Inflammatory macrophage (primary cell): ENCODE results near the gene SMAD3.

Experiments
- DNase-seq, 2 donors: peaks; one replicate each; pipeline ENCODE4 v3.0.0-alpha.2; 2020 to 2022

SMAD3 gene

DNA sequence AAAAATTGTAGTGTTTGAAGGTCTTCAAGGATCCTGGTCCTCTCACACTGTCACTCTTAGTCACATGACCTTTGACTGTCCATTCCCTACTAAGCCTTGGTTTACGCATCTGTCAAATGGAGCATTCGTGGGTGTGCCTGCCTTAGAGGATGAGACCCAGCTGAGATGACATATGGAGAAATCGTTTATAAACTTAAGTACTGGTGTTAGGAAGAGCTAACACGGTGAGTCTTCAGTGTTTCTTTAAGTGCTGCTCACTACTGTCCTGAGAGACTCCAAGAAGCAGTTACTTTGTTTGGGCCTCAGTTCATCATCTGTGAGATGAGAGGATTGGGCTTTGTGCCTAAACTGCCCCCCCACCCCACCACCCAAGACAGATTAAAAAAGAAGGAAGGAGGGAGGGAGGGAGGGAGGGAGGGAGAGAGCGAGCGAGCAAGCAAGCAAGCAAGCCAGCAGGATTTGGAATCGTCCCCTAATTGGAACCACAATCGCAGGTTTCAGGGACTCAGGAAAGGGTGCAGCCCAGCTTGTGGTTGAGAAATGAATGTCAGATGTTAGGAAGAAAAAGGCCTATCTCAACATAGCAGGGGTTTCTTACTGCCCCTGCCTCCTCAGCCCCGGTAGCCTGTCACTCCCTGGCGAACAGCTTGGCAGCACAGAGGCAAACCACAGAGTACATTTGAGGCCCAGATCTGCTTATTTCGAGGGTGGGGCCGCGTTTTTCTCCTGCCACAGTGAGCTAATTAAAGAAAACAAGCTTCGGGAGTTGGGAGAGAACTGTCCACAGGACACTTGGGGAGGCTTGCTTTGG lies 32.7 kb downstream of the SMAD3 start:
- no peak for DNase-seq

DNA sequence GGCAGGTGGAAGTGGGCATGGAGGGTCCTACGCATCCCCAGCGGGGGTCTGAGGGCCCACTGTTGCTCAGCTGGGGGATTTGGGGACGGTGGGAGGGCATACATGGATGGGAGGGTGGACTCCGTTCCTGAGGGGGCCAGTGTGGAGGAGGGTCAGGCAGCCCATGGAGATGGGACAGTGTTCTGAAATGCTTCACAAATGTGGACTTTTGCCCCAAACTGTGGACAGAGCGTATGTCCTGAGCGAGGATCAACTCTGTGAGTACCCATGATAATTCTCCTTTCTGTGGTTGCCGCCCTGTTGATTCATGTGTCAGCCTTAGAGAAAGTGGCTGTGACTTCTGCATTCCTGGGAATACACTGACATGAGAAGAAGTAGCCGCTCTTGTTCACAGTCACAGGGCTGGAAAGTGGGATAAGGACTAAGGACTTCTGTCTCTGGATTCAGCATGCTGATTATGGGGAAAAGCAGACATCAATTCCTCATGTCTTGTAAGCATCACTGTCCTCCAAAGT lies 33.4 kb downstream of the SMAD3 start:
- DNase-seq: peak; percentile 37 to 55

DNA sequence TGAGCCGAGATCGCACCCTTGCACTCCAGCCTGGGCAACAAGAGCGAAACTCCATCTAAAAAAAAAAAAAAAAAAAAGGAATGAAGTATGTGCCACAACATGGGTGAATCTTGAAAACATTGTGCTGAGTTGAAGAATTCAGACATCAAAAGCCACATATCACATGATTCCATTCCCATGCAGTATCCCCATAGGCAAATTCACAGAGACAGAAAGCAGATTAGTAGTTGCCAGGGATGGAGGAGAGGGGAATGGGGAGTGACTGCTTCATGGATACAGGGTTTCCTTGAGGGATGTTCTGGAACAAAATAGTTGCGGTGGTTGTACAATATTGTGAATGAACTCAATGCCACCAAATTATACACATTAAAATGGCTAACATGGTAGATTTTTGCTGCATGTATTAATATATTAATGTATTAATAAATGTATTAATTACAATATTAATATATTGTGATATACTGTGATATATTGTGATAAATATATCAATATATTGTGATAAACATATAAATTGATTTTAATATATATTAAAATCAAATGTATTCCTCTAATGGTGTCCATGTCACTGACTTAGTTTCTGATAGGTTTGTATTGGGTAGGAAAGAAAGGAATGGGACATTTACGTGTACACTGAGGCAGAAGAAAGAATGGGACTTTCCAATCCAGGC lies 34.9 kb downstream of the SMAD3 start:
- DNase-seq: no peak

DNA sequence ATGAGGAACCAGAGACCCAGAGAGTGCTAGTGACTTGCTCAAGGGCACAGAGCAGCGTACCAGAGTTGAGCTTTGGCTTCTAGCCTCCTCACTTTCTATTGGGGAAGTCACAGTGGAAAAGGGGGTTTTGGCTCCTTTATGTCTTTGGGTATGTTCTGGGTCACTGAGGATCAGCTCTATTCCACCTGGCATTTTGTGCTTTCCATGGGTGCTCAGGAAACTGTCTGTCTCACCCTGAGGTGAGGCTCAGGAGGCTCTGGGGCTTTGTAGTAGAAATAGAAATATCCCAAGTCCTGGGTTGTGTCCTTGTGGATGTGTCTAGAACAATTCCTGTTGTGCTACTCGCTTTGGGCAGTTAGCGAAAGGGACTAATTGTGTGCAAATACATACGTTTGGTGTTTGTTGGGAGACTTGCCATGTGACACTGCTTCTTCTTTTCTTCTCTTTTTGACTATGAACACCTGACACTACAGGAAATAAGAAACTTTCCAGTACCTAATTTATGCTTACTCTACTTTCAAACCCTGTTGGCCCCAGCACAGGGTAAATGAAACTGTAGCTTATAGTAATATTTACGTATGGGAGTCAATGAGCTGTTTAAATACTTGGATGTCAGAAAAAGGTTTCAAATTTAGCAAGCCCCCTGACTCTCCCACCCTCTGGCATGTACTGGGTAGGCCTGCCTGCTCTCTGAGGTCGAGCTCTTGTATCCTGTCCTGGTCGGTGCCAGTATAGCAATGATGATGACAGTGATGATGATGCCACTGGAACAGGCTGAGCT lies 35.6 kb downstream of the SMAD3 start:
- DNase-seq: no peak

DNA sequence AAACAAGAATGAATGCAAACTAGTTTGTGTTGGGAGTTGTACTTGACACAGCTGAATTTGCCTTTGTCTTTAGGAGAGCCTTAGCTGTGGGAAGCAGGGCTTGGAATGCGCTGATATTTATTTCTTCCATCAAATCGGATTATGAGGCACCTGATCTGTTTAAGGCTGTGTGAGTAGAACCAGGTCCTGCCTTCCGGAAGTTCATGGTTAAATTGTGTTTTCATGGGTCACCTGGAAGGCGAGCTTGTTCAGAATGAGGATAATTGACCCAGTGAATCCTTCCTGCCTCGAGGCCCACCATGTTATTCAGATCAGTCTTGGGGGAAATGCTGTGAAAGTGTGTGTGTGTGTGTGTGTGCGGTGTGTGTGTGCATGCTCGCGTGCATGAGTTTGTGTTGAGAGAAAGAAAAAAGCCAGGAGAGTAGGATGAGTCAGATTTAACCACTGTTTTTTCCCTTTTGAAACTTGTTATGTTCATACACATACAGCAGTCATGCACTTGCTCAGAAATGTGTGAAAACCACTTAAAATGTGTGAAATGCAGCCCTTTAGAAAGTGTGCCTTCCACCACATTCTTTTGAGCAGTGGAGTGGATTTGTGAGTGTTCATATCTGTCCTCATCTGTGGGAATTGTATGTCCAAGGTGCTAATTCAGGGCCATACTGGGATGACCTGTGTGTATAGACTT lies 36.7 kb downstream of the SMAD3 start:
- no peak for DNase-seq

DNA sequence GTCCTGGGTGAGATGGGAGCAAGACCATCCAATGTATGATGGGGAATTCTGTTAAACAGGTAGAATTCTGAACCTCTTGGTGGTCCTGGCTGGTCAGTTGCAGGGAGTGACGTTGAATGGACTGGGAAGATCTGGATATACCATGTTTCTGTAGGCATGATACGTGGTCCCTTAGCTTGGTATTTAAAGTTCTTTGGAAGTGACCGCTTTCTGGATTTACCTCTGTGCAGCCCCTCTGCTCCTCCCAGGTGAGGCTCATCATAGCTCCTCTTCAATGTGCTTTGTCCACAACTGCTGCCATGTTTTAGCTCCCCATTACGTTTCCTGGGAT lies 37.2 kb downstream of the SMAD3 start:
- no peak for DNase-seq

DNA sequence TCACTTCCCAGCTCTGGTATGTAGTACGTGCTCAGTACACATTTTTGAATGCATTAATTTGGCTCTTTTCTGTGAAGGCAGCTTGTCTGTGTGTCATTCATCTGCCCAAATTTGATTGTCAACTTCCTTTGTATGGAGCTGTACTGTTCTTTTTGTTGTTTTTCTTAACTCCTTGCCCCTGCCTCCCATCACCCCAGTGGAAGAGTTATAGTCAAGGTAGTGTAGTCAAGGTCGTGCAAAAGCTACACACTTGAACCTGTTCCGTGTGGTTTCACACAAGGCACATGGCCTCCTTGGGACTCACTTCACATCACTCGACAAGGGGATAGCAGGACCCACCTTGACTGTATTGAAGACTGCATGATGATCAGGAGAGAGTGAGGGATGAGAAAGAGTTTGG lies 37.6 kb downstream of the SMAD3 start:
- no peak for DNase-seq

DNA sequence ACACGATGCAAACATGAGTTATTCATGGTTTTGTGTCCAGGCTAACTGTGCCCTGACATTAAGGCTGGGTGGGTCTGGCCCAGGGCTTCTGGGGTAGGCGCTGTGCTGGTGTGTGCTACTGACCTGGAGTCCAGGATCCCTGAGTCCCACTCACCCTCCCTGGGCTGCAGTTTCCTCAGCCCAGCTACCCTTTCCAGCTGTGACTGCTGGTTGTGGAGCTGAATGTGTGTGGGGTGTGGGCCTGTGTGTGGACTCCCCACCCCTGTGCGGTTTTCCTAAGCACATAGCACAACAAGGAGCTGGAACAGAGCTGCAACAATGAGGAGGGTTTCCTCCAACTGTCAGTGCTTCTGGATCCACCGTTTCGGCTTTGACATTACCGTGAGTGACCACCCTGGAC lies 38.0 kb downstream of the SMAD3 start:
- DNase-seq: no peak

DNA sequence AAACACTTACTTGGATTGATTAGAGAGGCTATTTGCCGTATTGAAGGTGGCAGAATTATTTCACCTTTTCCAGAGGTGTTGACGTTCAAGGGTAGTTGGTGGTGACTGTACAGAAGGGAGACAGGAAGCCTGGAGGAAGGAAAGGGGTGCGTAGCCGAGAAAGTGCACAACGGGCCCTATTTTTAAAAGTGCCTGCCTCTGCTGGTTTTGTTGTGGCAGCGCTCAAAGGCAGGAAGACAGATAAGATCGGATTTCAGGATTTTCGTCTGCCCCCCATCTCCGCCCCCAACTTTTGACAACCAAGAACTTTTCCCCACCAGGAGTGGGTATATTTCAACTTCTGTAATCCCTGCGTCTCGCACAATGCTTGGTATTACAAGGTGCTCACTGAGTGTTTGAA lies 38.5 kb downstream of the SMAD3 start:
- no peak for DNase-seq

DNA sequence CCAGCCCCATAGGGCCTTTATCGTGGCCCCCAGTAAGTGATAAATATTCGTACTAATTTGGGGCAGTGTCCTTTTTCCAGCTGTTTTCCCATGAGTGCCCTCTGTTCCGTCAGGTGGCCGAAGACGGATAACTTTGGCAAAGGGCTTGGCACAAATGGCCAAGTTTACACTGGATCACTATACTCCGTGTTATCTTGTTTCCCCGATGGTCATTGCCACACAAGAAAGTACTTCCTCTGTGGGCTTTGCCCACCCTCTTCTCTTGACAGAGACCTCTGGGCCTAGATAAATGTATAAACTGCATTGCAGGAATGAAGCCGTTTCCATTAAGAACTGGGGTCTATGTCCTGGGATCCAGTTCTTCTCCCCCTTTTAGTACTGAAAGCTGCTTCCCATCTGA lies 39.1 kb downstream of the SMAD3 start:
- DNase-seq: no peak

DNA sequence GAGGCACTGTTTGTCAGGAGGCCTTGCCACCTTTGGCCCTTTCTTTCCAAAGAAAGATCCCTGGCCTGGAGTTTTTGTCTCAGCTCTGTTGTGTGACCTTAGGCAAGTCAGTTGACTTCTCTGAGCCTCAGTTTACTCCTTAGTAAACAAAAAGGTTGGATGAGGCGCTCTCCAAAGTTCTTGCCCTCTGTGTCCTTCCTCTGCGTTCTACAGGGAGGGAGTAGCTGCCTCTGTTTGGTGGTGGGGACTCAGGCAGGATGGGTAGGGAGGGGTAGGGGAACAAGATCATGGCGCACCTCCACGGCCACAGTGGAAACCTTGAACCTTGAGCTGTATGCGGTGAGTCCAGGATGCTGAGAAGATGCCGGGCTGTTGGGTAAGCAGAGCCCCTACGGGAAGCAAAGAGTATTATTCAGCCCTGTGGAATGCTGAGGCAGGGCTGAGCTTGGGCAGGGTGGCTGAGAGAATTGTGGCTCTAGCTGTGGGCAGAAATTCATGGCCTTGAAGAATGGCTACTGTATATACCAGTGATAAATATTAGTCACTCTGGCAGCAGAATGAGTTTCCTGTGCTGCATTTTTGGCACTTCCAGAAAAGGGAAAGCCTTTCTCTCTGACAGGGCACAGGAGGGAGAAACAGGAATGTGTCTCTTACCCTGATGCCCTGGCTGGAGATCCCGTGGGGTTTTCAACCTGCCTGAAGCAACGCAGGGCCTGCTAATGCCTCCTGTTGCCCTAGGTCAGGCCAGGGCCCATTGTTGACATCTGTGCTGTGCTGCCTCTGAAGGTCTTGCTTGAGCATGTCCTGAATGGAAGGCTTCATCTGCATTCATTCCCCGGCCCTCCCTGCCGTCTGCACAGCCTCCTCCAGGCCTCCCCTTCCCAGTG lies 39.9 kb downstream of the SMAD3 start:
- DNase-seq: no peak

DNA sequence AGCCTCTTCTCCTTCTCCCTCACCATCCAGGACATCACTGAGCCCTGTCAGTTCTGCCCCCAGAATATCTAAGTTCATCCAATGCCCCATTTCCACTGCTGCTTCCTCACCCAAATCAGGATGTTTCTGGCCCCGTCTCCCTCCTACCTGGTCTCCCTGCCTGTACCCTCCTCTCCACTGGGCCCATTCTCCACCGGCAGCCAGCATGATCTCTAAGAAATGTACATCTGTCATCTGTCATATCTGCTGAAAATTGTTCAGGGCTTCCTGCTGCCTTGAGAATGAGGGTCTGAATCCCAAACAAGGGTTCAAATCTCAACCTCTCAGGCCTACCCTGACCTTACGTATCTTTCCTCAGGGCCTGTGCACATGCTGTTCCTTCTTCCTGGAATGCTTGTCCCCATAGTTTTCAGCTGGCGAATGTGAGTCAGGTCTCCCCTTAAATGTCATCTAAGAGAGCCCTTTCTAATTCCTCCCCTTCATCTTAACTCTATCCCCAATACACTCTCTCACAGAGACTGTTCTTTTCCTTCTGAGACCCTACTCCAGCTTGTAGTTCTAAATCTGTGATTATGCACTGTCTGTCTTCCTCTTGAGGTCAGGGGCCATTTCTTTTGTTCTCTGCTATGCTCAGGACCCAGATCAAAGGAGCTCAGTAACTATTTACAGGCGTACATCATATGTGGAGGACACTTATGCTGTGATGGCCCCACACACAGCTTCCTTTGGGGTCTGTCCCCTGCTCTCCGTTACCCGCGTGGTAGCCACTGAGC lies 40.8 kb downstream of the SMAD3 start:
- DNase-seq: no peak

DNA sequence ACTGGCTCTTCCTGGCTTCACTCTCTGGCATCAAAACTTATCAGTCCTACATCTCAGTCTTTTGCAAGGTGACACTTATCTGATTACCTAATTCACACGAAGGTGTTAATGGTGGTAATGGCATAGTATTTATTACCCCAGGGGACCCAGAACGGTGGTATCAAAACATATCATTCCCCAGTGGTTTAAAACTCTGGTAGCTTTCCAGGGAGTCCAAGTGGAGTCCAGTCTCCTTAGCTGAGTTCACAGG lies 41.3 kb downstream of the SMAD3 start:
- DNase-seq: no peak

DNA sequence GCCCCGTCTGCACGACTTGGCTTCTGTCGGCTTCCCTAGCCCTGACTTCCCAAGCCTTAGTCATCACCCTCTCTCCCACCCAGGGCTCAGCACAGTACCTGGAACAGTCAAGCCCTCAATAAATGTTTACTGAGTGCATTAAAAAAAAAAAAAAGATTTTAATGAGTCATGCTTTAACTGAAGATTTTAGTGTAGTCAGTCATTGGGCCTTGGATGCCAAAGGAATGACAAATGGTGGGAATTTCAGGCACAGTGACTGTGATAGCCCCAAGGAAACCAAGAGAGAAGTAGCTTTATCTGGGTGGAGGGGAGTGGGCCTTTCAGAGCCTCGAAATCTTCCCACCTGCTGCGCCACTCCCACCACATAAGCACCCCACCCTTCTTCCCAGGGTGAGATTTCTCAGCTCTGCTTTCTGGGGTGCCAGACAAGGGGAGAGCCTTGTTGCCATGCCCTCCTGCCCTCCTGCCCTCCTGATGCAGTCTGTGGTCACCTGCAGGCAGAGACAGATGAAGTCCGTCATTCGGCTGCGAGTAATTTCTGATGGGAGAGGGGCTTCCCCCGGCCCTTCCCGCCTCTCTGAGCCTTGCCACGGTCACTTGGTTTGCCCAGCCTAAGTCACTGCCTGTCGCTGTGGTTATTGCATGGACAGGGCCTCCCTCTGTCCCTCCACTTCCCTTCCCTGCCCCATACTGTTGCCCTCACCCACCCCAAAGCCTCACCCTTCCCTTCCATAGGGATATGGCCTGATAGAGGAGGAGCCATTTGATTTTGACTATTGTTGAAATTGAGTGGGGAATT lies 41.8 kb downstream of the SMAD3 start:
- no peak for DNase-seq

DNA sequence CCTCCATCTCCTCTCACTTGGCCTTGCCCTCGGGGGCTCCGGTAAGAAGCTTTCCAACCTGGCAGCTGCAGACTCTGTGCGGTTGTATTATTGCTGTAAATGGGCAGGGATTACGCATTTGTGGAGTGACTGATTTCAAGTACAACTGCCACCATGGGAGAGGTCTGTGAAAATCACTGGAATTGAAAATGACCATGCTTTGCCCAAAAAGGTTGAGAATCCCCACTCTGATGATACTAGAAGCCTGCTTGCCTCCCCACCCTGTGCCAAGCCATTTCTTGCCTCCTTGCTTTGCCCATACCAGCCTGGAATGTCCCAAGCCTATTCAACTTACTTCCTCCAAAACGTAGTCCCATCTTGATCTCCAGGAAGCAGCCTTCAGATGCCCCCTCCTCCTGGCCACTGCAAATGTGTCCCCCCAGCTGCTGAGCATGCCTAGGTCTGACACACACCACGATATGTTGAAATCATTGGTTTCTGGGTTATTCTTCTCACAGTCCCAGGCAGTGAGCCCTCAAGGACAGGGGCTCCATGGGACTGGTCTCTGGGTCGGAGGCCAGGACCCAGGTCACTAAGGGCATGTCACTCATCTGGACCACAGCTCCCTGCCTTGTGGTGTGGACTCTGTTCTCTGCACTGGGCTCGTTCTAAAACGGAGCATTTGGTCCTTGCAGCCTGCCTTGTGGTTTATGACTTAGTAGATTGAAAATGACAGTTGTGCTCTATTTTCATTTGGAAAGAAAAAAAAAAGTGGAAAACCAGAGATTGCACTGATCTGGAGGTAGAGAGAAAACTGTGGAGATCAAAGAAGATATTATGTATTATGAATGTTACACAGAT lies 42.9 kb downstream of the SMAD3 start:
- DNase-seq: no peak

DNA sequence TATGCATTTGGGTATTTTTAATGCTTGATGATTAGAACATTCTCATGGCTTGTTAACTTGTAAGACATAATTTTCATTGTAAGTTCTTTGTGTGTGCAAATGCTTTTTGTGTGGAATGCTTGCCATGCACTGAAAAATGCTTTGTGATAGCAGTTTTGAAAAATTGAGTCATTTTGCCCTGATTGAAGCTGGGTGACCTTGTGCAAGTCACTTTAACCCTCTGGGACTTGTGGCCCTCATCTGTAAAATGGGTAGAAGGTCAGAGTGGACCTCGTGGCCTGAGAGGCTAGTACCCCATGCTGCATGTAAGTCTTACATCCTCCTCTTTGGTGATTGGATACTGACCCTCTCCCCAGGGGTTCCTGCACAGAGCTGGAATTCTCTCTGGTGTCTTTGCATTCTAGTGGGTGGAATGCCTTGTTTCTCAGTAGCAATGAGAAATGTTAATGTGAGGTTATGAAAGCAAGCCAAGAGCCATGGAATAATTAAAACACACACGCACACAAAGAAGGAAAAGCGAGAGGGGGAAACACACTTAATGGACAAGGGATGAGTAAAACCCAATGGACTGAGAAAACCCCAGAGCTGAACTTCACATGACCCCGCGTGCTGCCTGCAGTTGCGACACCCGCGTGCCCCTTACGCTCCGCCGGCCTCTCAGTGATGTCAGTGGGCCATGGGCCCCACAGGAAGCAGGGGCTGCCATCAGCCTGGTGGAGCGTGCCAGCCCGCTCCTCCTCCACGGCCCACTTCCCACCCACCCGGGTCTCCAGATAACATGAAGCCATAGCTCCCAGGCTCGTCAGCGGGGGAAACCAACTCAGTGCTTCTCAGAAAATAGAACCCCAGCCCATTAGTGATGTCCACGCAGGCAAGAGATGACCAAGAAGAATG lies 44.0 kb downstream of the SMAD3 start:
- peak; percentile 62 to 82 for DNase-seq

DNA sequence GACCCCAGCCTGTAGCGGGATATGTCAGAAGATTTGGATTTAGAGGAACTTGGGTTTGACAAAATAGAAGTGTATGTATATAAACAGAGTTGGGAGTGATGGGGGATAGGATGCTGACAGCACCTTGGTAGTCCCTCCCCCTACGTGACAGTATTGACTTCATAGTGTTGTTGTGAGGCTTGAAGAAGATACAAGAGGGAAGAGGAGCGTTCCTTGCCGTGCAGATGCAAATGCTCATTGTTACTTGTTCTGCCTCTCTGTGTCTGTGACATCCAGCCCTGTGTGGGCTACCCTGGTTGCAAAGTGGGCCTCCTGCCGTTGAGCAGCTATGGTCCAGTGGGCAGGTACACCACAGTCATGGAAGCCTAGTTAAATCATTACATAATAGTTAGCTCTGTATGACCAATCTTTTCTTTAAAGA lies 45.0 kb downstream of the SMAD3 start:
- DNase-seq: peak in 1 of 2 donors; percentile 10
